ENCODE data around the gene RDH5.

- TF ChIP-seq POLR2A (IDR thresholded peaks at IDR 0.05) (no peak), CTCF (IDR thresholded peaks at IDR 0.05) (no peak)
Observed at GRCh38 chr12:55698965-55699364, 21.2 kb upstream of the RDH5 start.
